Measurements from ENCODE around the gene PCDHB8. TPM values are rescaled to one million over a fixed set of nuclear protein-coding genes. Genes with fewer than 3 reads are reported as not detected.
"Not testable (repeated sequence)": the region's sequence is repeated elsewhere in the genome, so short reads cannot be mapped to it uniquely, and the experiment has no call there.

The PCDHB8 gene
- total RNA-seq, 2 experiments from 2014 or later = not detected

DNA sequence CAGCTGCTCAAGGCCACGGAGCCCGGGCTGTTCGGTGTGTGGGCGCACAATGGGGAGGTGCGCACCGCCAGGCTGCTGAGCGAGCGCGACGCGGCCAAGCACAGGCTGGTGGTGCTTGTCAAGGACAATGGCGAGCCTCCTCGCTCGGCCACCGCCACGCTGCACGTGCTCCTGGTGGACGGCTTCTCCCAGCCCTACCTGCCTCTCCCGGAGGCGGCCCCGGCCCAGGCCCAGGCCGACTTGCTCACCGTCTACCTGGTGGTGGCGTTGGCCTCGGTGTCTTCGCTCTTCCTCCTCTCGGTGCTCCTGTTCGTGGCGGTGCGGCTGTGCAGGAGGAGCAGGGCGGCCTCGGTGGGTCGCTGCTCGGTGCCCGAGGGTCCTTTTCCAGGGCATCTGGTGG is 11.5 kb downstream of the PCDHB8 start:
- H3K36me3 Mint-ChIP-seq; H3K4me3 Mint-ChIP-seq; POLR2A ChIA-PET; intact Hi-C loops (cut with micrococcal nuclease); DNase-seq; CTCF ChIA-PET; H3K27ac Mint-ChIP-seq; H3K4me1 Mint-ChIP-seq (ENCODE audit: low read depth): not testable (repeated sequence)
- H3K9me3 Mint-ChIP-seq = peaks cover 18% of the 10 kb centered on the region
- peaks cover 41% of the 10 kb centered on the region for H3K27me3 Mint-ChIP-seq

DNA sequence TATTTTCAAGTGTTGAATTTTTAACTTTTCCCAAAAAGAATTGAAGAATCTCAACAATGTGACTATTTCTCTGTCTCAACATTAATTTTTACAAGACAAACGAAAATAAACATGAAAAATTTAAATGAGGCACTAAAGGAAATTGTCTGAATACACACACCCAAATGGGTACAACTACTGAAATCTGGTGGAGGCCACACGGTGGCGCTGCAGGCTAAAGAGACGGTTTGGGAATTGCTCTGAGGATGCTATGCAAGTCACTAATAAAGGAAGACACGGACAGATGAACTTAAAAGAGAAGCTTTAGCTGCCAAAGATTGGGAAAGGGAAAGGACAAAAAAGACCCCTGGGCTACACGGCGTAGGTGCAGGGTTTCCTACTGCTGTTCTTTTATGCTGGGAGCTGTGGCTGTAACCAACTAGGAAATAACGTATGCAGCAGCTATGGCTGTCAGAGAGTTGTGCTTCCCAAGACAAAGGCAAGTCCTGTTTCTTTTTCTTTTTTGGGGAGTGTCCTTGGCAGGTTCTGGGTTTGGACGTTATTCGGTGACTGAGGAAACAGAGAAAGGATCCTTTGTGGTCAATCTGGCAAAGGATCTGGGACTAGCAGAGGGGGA is 14.6 kb downstream of the PCDHB8 start, which contains the start of gene PCDHB10:
TSS of gene PCDHB10 (plus strand) at position 244 of the 616 bp plus-strand sequence. CDS start at position 444, 200 bp downstream.
- CTCF ChIA-PET = interaction anchor here (0.7 to 1.5 kb wide), 5 partner anchors 14 to 372 kb away, joined by 3 to 6 read pairs (median 3); partner anchors contain the start of gene PCDHGA10
- H3K4me1 Mint-ChIP-seq (ENCODE audit: low read depth) = peaks cover 2% of the 10 kb centered on the region
- peaks cover 33% of the 10 kb centered on the region for H3K27me3 Mint-ChIP-seq
- no peak within 1 kb of the TSS for H3K27ac Mint-ChIP-seq
- POLR2A ChIA-PET = no interaction called here
- peaks cover 9% of the 10 kb centered on the region for H3K36me3 Mint-ChIP-seq
- intact Hi-C loops (cut with micrococcal nuclease) = no loop called here
- no peak within 1 kb of the TSS for H3K4me3 Mint-ChIP-seq
- peaks cover 25% of the 10 kb centered on the region for H3K9me3 Mint-ChIP-seq
- DNase-seq = peak; percentile 54

DNA sequence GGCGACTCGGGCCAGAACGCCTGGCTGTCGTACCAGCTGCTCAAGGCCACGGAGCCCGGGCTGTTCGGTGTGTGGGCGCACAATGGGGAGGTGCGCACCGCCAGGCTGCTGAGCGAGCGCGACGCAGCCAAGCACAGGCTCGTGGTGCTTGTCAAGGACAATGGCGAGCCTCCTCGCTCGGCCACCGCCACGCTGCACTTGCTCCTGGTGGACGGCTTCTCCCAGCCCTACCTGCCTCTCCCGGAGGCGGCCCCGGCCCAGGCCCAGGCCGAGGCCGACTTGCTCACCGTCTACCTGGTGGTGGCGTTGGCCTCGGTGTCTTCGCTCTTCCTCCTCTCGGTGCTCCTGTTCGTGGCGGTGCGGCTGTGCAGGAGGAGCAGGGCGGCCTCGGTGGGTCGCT is 16.7 kb downstream of the PCDHB8 start:
- CTCF ChIA-PET; intact Hi-C loops (cut with micrococcal nuclease): not testable (repeated sequence)
- peaks cover 30% of the 10 kb centered on the region for H3K9me3 Mint-ChIP-seq

DNA sequence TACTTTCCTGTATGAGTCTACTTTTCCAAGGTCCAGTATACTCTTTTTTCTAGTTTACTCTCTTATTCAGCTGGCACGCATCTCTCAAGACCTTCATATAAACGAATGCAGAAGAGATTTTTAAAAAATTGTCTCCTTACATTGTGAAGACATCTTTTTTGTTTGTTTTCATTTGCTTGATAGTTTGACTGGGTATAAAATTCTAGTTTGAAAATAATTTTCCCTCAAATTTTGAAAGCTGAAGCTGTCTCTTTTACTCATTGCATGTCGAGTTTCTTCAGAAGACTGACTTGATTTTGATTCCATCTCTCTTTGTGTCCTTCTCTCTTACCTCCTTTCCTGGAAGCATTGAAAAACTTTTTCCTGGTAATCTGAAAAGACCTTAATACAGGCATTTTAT is 18.8 kb downstream of the PCDHB8 start:
- no peak overlapping the region for H3K27ac Mint-ChIP-seq
- H3K27me3 Mint-ChIP-seq = peaks cover 46% of the 10 kb centered on the region
- DNase-seq = no peak
- ChIA-PET POLR2A (no interaction called here), CTCF (interaction anchor here (1.0 to 1.7 kb wide), 2 partner anchors 9 to 225 kb away, joined by 5 to 9 read pairs; partner anchors contain the start of genes PCDHB9 and PCDHGA11)
- no peak overlapping the region for H3K4me3 Mint-ChIP-seq
- H3K9me3 Mint-ChIP-seq = peaks cover 37% of the 10 kb centered on the region
- H3K4me1 Mint-ChIP-seq (ENCODE audit: low read depth) = no peaks in the 10 kb centered on the region
- H3K36me3 Mint-ChIP-seq = peaks cover 8% of the 10 kb centered on the region
- intact Hi-C loops (cut with micrococcal nuclease) = no loop called here

More for the DNA sequence above, 16.7 kb downstream of the PCDHB8 start:
- POLR2A ChIA-PET; H3K36me3 Mint-ChIP-seq; DNase-seq; H3K27ac Mint-ChIP-seq; H3K4me3 Mint-ChIP-seq; H3K4me1 Mint-ChIP-seq (ENCODE audit: low read depth): not testable (repeated sequence)
- H3K27me3 Mint-ChIP-seq = peaks cover 39% of the 10 kb centered on the region

DNA sequence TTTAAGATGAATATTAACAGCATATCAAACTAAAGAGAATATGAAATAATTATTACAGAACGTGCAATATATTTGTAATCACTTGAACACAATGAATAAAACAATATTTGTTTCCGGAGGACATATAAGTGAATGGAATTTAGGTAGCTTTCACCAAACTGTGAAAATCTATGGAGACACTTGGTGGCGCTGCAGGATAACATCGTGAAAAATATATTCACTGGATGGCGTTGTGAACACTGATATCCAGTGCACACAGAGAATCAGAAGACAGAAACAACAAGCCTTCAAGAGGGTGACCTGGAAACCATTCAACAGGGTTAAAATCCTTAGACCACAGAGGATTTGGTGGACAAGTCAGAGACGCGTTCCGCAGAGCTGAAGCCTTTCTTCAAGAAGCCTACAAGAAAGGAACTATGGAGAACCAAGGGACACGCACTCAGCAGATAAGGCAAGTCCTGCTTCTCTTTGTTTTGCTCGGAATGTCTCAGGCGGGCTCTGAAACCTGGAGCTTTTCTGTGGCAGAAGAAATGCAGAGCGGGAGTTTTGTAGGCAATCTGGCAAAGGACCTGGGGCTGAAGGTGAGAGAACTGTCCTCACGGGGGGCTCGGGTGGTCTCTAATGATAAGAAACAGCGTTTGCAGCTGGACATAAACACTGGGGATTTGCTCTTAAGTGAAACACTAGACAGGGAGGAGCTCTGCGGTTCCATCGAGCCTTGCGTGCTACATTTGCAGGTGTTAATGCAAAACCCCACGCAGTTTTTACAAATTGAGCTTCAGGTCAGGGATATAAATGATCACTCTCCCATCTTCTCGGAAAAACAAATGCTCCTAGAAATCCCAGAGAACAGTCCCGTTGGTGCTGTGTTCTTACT is 22.0 kb downstream of the PCDHB8 start, which contains the start of gene PCDHB11:
TSS of gene PCDHB11 (plus strand) at position 269 of the 877 bp plus-strand sequence. CDS start at position 417, 148 bp downstream.
- no peak for DNase-seq
- no peak within 1 kb of the TSS for H3K4me3 Mint-ChIP-seq
- intact Hi-C loops (cut with micrococcal nuclease) = no loop called here
- ChIA-PET POLR2A (no interaction called here), CTCF (interaction anchor here (1.2 kb wide), 1 partner anchor 12 kb away, joined by 4 read pairs; the partner anchor contains the start of gene PCDHB9)
- H3K27ac Mint-ChIP-seq = no peak within 1 kb of the TSS
- peaks cover 6% of the 10 kb centered on the region for H3K36me3 Mint-ChIP-seq
- peaks cover 29% of the 10 kb centered on the region for H3K9me3 Mint-ChIP-seq
- no peaks in the 10 kb centered on the region for H3K4me1 Mint-ChIP-seq (ENCODE audit: low read depth)
- H3K27me3 Mint-ChIP-seq = peaks cover 31% of the 10 kb centered on the region

DNA sequence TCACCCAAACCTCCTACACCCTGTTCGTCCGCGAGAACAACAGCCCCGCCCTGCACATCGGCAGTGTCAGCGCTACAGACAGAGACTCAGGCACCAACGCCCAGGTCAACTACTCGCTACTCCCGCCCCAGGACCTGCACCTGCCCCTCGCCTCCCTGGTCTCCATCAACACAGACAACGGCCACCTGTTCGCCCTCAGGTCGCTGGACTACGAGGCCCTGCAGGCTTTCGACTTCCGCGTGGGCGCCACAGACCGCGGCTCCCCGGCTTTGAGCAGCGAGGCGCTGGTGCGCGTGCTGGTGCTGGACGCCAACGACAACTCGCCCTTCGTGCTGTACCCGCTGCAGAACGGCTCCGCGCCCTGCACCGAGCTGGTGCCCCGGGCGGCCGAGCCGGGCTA is 23.5 kb downstream of the PCDHB8 start:
- DNase-seq; H3K4me3 Mint-ChIP-seq; intact Hi-C loops (cut with micrococcal nuclease); H3K27ac Mint-ChIP-seq; H3K4me1 Mint-ChIP-seq (ENCODE audit: low read depth); CTCF ChIA-PET; POLR2A ChIA-PET; H3K36me3 Mint-ChIP-seq: not testable (repeated sequence)
- peaks cover 35% of the 10 kb centered on the region for H3K27me3 Mint-ChIP-seq
- peaks cover 26% of the 10 kb centered on the region for H3K9me3 Mint-ChIP-seq

DNA sequence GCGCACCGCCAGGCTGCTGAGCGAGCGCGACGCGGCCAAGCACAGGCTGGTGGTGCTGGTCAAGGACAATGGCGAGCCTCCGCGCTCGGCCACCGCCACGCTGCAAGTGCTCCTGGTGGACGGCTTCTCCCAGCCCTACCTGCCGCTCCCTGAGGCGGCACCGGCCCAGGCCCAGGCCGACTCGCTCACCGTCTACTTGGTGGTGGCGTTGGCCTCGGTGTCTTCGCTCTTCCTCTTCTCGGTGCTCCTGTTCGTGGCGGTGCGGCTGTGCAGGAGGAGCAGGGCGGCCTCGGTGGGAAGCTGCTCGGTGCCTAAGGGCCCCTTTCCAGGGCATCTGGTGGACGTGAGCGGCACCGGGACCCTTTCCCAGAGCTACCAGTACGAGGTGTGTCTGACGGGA is 24.1 kb downstream of the PCDHB8 start:
- Mint-ChIP-seq H3K9me3 (peaks cover 21% of the 10 kb centered on the region), H3K27me3 (peaks cover 38% of the 10 kb centered on the region)
- POLR2A ChIA-PET; H3K27ac Mint-ChIP-seq; CTCF ChIA-PET; intact Hi-C loops (cut with micrococcal nuclease); H3K4me1 Mint-ChIP-seq (ENCODE audit: low read depth); H3K36me3 Mint-ChIP-seq; H3K4me3 Mint-ChIP-seq; DNase-seq: not testable (repeated sequence)

DNA sequence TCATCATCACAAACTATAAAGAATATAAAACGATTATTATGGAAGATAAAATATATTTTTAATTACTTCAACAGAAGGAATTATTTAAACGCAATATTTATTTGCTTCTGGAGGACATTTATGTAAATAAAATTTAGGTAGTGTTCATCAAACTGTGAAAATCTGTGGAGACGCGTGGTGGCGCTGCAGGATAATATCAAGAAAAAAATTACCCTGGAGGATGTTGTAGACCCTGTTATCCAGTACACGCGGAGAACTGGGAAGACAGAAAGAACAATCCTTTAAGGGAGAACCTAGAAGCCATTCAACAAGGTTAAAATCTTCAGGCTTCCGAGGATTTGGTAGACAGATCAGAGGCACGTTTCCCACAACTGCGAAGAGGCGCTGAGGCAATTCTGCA is 30.9 kb downstream of the PCDHB8 start, which contains the start of gene PCDHB12:
TSS of gene PCDHB12 (plus strand) at position 242 of the 400 bp plus-strand sequence. CDS start 189 bp downstream, outside the sequence.
- Mint-ChIP-seq H3K9me3 (peaks cover 4% of the 10 kb centered on the region), H3K4me3 (no peak within 1 kb of the TSS), H3K36me3 (peaks cover 6% of the 10 kb centered on the region), H3K27ac (no peak within 1 kb of the TSS), H3K4me1 (ENCODE audit: low read depth) (no peaks in the 10 kb centered on the region), H3K27me3 (peaks cover 45% of the 10 kb centered on the region)
- CTCF ChIA-PET = interaction anchor here (1.1 kb wide), 1 partner anchor 349 kb away, joined by 3 read pairs; no protein-coding TSS in a partner anchor
- POLR2A ChIA-PET = no interaction called here
- intact Hi-C loops (cut with micrococcal nuclease) = no loop called here
- DNase-seq = no peak

DNA sequence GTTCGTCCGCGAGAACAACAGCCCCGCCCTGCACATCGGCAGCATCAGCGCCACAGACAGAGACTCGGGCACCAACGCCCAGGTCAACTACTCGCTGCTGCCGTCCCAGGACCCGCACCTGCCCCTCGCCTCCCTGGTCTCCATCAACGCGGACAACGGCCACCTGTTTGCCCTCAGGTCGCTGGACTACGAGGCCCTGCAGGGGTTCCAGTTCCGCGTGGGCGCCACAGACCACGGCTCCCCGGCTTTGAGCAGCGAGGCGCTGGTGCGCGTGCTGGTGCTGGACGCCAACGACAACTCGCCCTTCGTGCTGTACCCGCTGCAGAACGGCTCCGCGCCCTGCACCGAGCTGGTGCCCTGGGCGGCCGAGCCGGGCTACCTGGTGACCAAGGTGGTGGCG is 32.7 kb downstream of the PCDHB8 start:
- intact Hi-C loops (cut with micrococcal nuclease); H3K4me3 Mint-ChIP-seq; CTCF ChIA-PET; H3K36me3 Mint-ChIP-seq; H3K27ac Mint-ChIP-seq; H3K4me1 Mint-ChIP-seq (ENCODE audit: low read depth); POLR2A ChIA-PET; DNase-seq: not testable (repeated sequence)
- peaks cover 56% of the 10 kb centered on the region for H3K27me3 Mint-ChIP-seq
- H3K9me3 Mint-ChIP-seq = peaks cover 11% of the 10 kb centered on the region

DNA sequence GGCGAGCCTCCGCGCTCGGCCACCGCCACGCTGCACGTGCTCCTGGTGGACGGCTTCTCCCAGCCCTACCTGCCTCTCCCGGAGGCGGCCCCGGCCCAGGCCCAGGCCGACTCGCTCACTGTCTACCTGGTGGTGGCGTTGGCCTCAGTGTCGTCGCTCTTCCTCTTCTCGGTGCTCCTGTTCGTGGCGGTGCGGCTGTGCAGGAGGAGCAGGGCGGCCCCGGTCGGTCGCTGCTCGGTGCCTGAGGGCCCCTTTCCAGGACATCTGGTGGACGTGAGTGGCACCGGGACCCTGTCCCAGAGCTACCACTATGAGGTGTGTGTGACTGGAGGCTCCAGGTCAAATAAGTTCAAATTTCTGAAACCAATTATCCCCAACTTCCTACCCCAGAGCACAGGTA is 33.3 kb downstream of the PCDHB8 start:
- Mint-ChIP-seq H3K9me3 (peaks cover 13% of the 10 kb centered on the region), H3K27me3 (peaks cover 54% of the 10 kb centered on the region)
- H3K27ac Mint-ChIP-seq; H3K36me3 Mint-ChIP-seq; H3K4me1 Mint-ChIP-seq (ENCODE audit: low read depth); CTCF ChIA-PET; POLR2A ChIA-PET; H3K4me3 Mint-ChIP-seq; intact Hi-C loops (cut with micrococcal nuclease); DNase-seq: not testable (repeated sequence)

DNA sequence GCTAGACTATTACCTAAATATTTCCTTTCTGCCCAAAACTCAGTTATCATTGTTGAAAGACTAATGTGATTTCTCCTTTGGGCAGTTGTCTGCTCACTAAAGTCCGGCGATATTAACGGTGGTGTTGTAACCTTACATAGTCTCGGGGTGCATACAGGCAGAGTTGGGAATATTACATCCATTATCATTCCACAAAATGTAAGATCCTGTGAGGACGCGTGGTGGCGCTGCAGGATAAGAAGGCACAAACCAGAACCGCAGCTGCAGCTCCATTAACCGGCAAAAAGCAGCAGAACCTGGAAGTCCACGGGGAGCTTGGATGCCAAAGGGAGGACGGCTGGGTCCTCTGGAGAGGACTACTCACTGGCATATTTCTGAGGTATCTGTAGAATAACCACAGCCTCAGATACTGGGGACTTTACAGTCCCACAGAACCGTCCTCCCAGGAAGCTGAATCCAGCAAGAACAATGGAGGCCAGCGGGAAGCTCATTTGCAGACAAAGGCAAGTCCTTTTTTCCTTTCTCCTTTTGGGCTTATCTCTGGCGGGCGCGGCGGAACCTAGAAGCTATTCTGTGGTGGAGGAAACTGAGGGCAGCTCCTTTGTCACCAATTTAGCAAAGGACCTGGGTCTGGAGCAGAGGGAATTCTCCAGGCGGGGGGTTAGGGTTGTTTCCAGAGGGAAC is 36.2 kb downstream of the PCDHB8 start, which contains the start of gene PCDHB13:
TSS of gene PCDHB13 (plus strand) at position 264 of the 684 bp plus-strand sequence. CDS start at position 469, 205 bp downstream.
- H3K27ac Mint-ChIP-seq; H3K4me3 Mint-ChIP-seq; intact Hi-C loops (cut with micrococcal nuclease); H3K4me1 Mint-ChIP-seq (ENCODE audit: low read depth); POLR2A ChIA-PET: not testable (repeated sequence)
- peak; percentile 57 for DNase-seq
- CTCF ChIA-PET = interaction anchor here (1.0 kb wide), 1 partner anchor 107 kb away, joined by 3 read pairs; the partner anchor contains the start of gene TAF7
- Mint-ChIP-seq H3K9me3 (peaks cover 23% of the 10 kb centered on the region), H3K36me3 (peaks cover 12% of the 10 kb centered on the region), H3K27me3 (peaks cover 44% of the 10 kb centered on the region)
